BLaER1 treated with 17β-estradiol and CSF1 and Interleukin-3, amounts not matched to agents 10 nM and 100 nM (cell line): ENCODE data around the gene CPA3.

Experiments used
- H3K27ac ChIP-seq, 11 experiments: shearing (Covaris generic); formaldehyde crosslinking; 2 replicates each; pipeline ENCODE4 v1.8.1; 2022
- H3K27me3 ChIP-seq, 11 experiments: shearing (Covaris generic); formaldehyde crosslinking; 2 replicates each; pipeline ENCODE4 v1.8.1; 2022
- H3K36me3 ChIP-seq, 11 experiments: shearing (Covaris generic); formaldehyde crosslinking; 2 replicates each; pipeline ENCODE4 v1.8.1; 2022
- H3K4me1 ChIP-seq, 10 experiments: shearing (Covaris generic); formaldehyde crosslinking; 2 replicates each; pipeline ENCODE4 v1.8.1; 2022
- H3K4me2 ChIP-seq, 11 experiments: shearing (Covaris generic); formaldehyde crosslinking; 2 replicates each; pipeline ENCODE4 v1.8.1; 2022
- H3K4me3 ChIP-seq, 10 experiments: shearing (Covaris generic); formaldehyde crosslinking; 2 replicates each; pipeline ENCODE4 v1.8.1; 2022
- H3K9ac ChIP-seq, 11 experiments: shearing (Covaris generic); formaldehyde crosslinking; 2 replicates each; pipeline ENCODE4 v1.8.1; 2022
- H3K9me3 ChIP-seq, 11 experiments: shearing (Covaris generic); formaldehyde crosslinking; replicated peaks in 1 of 11; 2 replicates each; pipeline ENCODE4 v1.8.1; 2022
- H4K20me1 ChIP-seq, 11 experiments: shearing (Covaris generic); formaldehyde crosslinking; 2 replicates each; pipeline ENCODE4 v1.8.1; 2022
- Cebpa-rat ChIP-seq, 11 experiments: shearing (Covaris generic); IDR thresholded peaks; 2 replicates each; pipeline ENCODE4 v1.8.1; 2022

The CPA3 gene

GRCh38 chr3:148878095-148878494, 13.0 kb downstream of the CPA3 start:
- no peaks in the 10 kb centered on the region for H3K27me3 ChIP-seq
- H4K20me1 ChIP-seq = no peaks in the 10 kb centered on the region
- H3K27ac ChIP-seq = no peak overlapping the region
- no peak overlapping the region for H3K4me2 ChIP-seq
- H3K9ac ChIP-seq = no peak overlapping the region
- no peak for TF ChIP-seq Cebpa-rat (IDR thresholded peaks at IDR 0.05)
- no peak overlapping the region for H3K4me3 ChIP-seq
- no peaks in the 10 kb centered on the region for H3K36me3 ChIP-seq
- H3K4me1 ChIP-seq = no peaks in the 10 kb centered on the region
- H3K9me3 ChIP-seq = no peaks in the 10 kb centered on the region

- H3K4me2 ChIP-seq = no peak overlapping the region
- H3K36me3 ChIP-seq = no peaks in the 10 kb centered on the region
- no peak for TF ChIP-seq Cebpa-rat (IDR thresholded peaks at IDR 0.05)
- no peaks in the 10 kb centered on the region for H4K20me1 ChIP-seq
- no peak overlapping the region for H3K4me3 ChIP-seq
- H3K27me3 ChIP-seq = no peaks in the 10 kb centered on the region
- H3K4me1 ChIP-seq = no peaks in the 10 kb centered on the region
- H3K27ac ChIP-seq = no peak overlapping the region
- no peaks in the 10 kb centered on the region for H3K9me3 ChIP-seq
- no peak overlapping the region for H3K9ac ChIP-seq
Measured at GRCh38 chr3:148879256-148879655, 14.2 kb downstream of the CPA3 start.

GRCh38 chr3:148880681-148881080, 15.6 kb downstream of the CPA3 start:
- no peak for TF ChIP-seq Cebpa-rat (IDR thresholded peaks at IDR 0.05)
- Histone ChIP-seq H3K36me3 (no peaks in the 10 kb centered on the region), H3K9ac (no peak overlapping the region), H3K4me3 (no peak overlapping the region), H3K4me1 (no peaks in the 10 kb centered on the region), H3K9me3 (no peaks in the 10 kb centered on the region), H3K27me3 (no peaks in the 10 kb centered on the region), H3K4me2 (no peak overlapping the region), H4K20me1 (no peaks in the 10 kb centered on the region), H3K27ac (no peak overlapping the region)

- Histone ChIP-seq H3K4me2 (no peak overlapping the region), H3K4me3 (no peak overlapping the region), H3K4me1 (no peaks in the 10 kb centered on the region), H4K20me1 (no peaks in the 10 kb centered on the region), H3K36me3 (no peaks in the 10 kb centered on the region), H3K27me3 (no peaks in the 10 kb centered on the region), H3K9ac (no peak overlapping the region), H3K27ac (no peak overlapping the region), H3K9me3 (no peaks in the 10 kb centered on the region)
- TF ChIP-seq Cebpa-rat (IDR thresholded peaks at IDR 0.05) = no peak
Measured at GRCh38 chr3:148881286-148881685, 16.2 kb downstream of the CPA3 start.

GRCh38 chr3:148882288-148882687, 17.2 kb downstream of the CPA3 start:
- no peak for TF ChIP-seq Cebpa-rat (IDR thresholded peaks at IDR 0.05)
- H3K27me3 ChIP-seq = no peaks in the 10 kb centered on the region
- H3K9me3 ChIP-seq = no peaks in the 10 kb centered on the region

GRCh38 chr3:148883163-148883562, 18.1 kb downstream of the CPA3 start:
- no peaks in the 10 kb centered on the region for H4K20me1 ChIP-seq
- H3K27ac ChIP-seq = no peak overlapping the region
- no peak for TF ChIP-seq Cebpa-rat (IDR thresholded peaks at IDR 0.05)
- no peaks in the 10 kb centered on the region for H3K36me3 ChIP-seq
- H3K4me1 ChIP-seq = no peaks in the 10 kb centered on the region
- no peaks in the 10 kb centered on the region for H3K9me3 ChIP-seq
- no peak overlapping the region for H3K4me2 ChIP-seq
- no peak overlapping the region for H3K4me3 ChIP-seq
- no peak overlapping the region for H3K9ac ChIP-seq
- H3K27me3 ChIP-seq = no peaks in the 10 kb centered on the region

More at GRCh38 chr3:148882288-148882687, 17.2 kb downstream of the CPA3 start:
- Histone ChIP-seq H4K20me1 (no peaks in the 10 kb centered on the region), H3K4me1 (no peaks in the 10 kb centered on the region), H3K4me2 (no peak overlapping the region), H3K36me3 (no peaks in the 10 kb centered on the region), H3K4me3 (no peak overlapping the region), H3K9ac (no peak overlapping the region), H3K27ac (no peak overlapping the region)

- H3K9ac ChIP-seq = no peak overlapping the region
- no peak for TF ChIP-seq Cebpa-rat (IDR thresholded peaks at IDR 0.05)
Measured at GRCh38 chr3:148884261-148884660, 19.2 kb downstream of the CPA3 start.

GRCh38 chr3:148889828-148890227, 24.7 kb downstream of the CPA3 start:
- Histone ChIP-seq H3K27me3 (no peaks in the 10 kb centered on the region), H3K27ac (no peak overlapping the region), H3K4me1 (no peaks in the 10 kb centered on the region), H3K9me3 (peaks cover 0 to 7% (median 0%) of the 10 kb centered on the region in 11 experiments; a peak in 1 of 22 replicates), H3K4me2 (no peak overlapping the region), H3K36me3 (no peaks in the 10 kb centered on the region), H3K4me3 (no peak overlapping the region), H4K20me1 (no peaks in the 10 kb centered on the region), H3K9ac (no peak overlapping the region)
- TF ChIP-seq Cebpa-rat (IDR thresholded peaks at IDR 0.05) = no peak

More at GRCh38 chr3:148884261-148884660, 19.2 kb downstream of the CPA3 start:
- Histone ChIP-seq H3K4me2 (no peak overlapping the region), H3K4me3 (no peak overlapping the region), H4K20me1 (no peaks in the 10 kb centered on the region), H3K36me3 (no peaks in the 10 kb centered on the region), H3K4me1 (no peaks in the 10 kb centered on the region), H3K27me3 (no peaks in the 10 kb centered on the region), H3K9me3 (no peaks in the 10 kb centered on the region), H3K27ac (no peak overlapping the region)

GRCh38 chr3:148896062-148896461, 31.0 kb downstream of the CPA3 start:
- H3K4me3 ChIP-seq = no peak overlapping the region
- peaks cover 0 to 7% (median 0%) of the 10 kb centered on the region in 11 experiments; a peak in 1 of 22 replicates for H3K9me3 ChIP-seq
- no peak overlapping the region for H3K9ac ChIP-seq
- H3K27me3 ChIP-seq = no peaks in the 10 kb centered on the region
- no peak overlapping the region for H3K27ac ChIP-seq
- H4K20me1 ChIP-seq = no peaks in the 10 kb centered on the region
- no peaks in the 10 kb centered on the region for H3K4me1 ChIP-seq
- no peak for TF ChIP-seq Cebpa-rat (IDR thresholded peaks at IDR 0.05)
- no peak overlapping the region for H3K4me2 ChIP-seq
- H3K36me3 ChIP-seq = no peaks in the 10 kb centered on the region

- H3K4me3 ChIP-seq = no peak overlapping the region
- no peak overlapping the region for H3K4me2 ChIP-seq
- no peaks in the 10 kb centered on the region for H3K4me1 ChIP-seq
- H3K27ac ChIP-seq = no peak overlapping the region
- no peaks in the 10 kb centered on the region for H3K9me3 ChIP-seq
- H4K20me1 ChIP-seq = no peaks in the 10 kb centered on the region
- no peak overlapping the region; a peak in 1 of 22 replicates for H3K9ac ChIP-seq
- TF ChIP-seq Cebpa-rat (IDR thresholded peaks at IDR 0.05) = no peak
- H3K36me3 ChIP-seq = no peaks in the 10 kb centered on the region
- H3K27me3 ChIP-seq = no peaks in the 10 kb centered on the region
Measured at GRCh38 chr3:148901987-148902791, 37.1 kb downstream of the CPA3 start.
